NCI-H2196 treated with DMSO at 0.1 percent for 48 hours (cell line): Measurements from ENCODE around the gene CTBP2.
"Not testable (repeated sequence)": the region's sequence is repeated elsewhere in the genome, so short reads cannot be mapped to it uniquely, and the experiment has no call there.

Experiments used
- DNase-seq: peaks from one replicate; lab custom pipeline; 2025; ENCODE audit not compliant: unreplicated experiment; lab: John Stamatoyannopoulos, UW

CTBP2 gene

GRCh38 chr10:125186431-125187170 is 26.2 kb upstream of the CTBP2 start:
- no peak for DNase-seq

GRCh38 chr10:125179107-125179506 is 18.7 kb upstream of the CTBP2 start:
- not testable (repeated sequence) for DNase-seq

GRCh38 chr10:125177641-125178640 is 17.6 kb upstream of the CTBP2 start:
- DNase-seq, result no peak

GRCh38 chr10:125175807-125176206 is 15.4 kb upstream of the CTBP2 start:
- DNase-seq, result no peak

GRCh38 chr10:125174360-125174759 is 14.0 kb upstream of the CTBP2 start:
- DNase-seq, result no peak

- DNase-seq, result no peak
Observed at GRCh38 chr10:125172694-125173093, 12.3 kb upstream of the CTBP2 start.

GRCh38 chr10:125171402-125172306 is 11.3 kb upstream of the CTBP2 start:
- no peak for DNase-seq

- DNase-seq, result no peak
Observed at GRCh38 chr10:125169915-125170314, 9.6 kb upstream of the CTBP2 start.

GRCh38 chr10:125169279-125169678 is 8.9 kb upstream of the CTBP2 start:
- DNase-seq, result no peak

- no peak for DNase-seq
Observed at GRCh38 chr10:125166658-125167057, 6.3 kb upstream of the CTBP2 start.

- DNase-seq, result no peak
Observed at GRCh38 chr10:125165584-125166573, 5.5 kb upstream of the CTBP2 start.

- no peak for DNase-seq
Observed at GRCh38 chr10:125164421-125164820, 4.1 kb upstream of the CTBP2 start.

GRCh38 chr10:125163803-125164202 is 3.4 kb upstream of the CTBP2 start:
- DNase-seq, result no peak

GRCh38 chr10:125163312-125163711 is 2.9 kb upstream of the CTBP2 start:
- DNase-seq, result not testable (repeated sequence)

GRCh38 chr10:125162120-125162931 is 2.0 kb upstream of the CTBP2 start:
- DNase-seq, result no peak

- no peak for DNase-seq
Observed at GRCh38 chr10:125161707-125162119, 1.4 kb upstream of the CTBP2 start.

- no peak for DNase-seq
Observed at GRCh38 chr10:125160856-125161706, 718 bp upstream of the CTBP2 start.

- no peak for DNase-seq
Observed at GRCh38 chr10:125159486-125159931, 854 bp downstream of the CTBP2 start.
